HL-60 (cell line): ENCODE data around the gene DGCR8.

ENCODE experiments used
- DNase-seq, 2 experiments: peaks; one replicate each; pipeline ENCODE4 v3.0.0-alpha.2; 2010 to 2020; ENCODE audit warnings: low read depth in 1 of 2, low spot score in 1 of 2
- H3K27ac ChIP-seq: fragments of 250-450 bp; sonication (Bioruptor Pico); replicated peaks from 2 replicates; pipeline ENCODE4 v1.5.1; 2020; ENCODE audit warnings: mild to moderate bottlenecking, moderate library complexity
- H3K27me3 ChIP-seq: fragments of 250-450 bp; sonication (Bioruptor Pico); 2 replicates; pipeline ENCODE4 v1.5.1; 2021; ENCODE audit warnings: mild to moderate bottlenecking, moderate library complexity; ENCODE audit not compliant: insufficient read depth, poor library complexity, severe bottlenecking
- H3K4me3 ChIP-seq: replicated peaks from 2 replicates; pipeline ENCODE4 v1.5.1; 2011; ENCODE audit warnings: mild to moderate bottlenecking, control low read depth, low read length; ENCODE audit not compliant: insufficient read depth
- GABPA ChIP-seq: IDR thresholded peaks from 2 replicates; pipeline ENCODE4 v1.6.1; 2012; ENCODE audit warnings: low read depth
- POLR2AphosphoS5 ChIP-seq: IDR thresholded peaks from 2 replicates; pipeline ENCODE4 v1.6.1; 2012; ENCODE audit warnings: low read depth
- REST ChIP-seq: IDR thresholded peaks from 2 replicates; pipeline ENCODE4 v1.6.1; 2012; ENCODE audit warnings: low read depth; ENCODE audit not compliant: insufficient replicate concordance
- SPI1 ChIP-seq: IDR thresholded peaks from 2 replicates; pipeline ENCODE4 v1.6.1; 2012; ENCODE audit warnings: low read depth, mild to moderate bottlenecking, borderline replicate concordance
- TF ChIP-seq, protein P1 (sequence below): IDR thresholded peaks from one replicate; pipeline ENCODE4 v1.5.1; 2011; ENCODE audit warnings: low read length, control low read depth, inconsistent platforms; ENCODE audit not compliant: insufficient read depth

The DGCR8 gene

DNA sequence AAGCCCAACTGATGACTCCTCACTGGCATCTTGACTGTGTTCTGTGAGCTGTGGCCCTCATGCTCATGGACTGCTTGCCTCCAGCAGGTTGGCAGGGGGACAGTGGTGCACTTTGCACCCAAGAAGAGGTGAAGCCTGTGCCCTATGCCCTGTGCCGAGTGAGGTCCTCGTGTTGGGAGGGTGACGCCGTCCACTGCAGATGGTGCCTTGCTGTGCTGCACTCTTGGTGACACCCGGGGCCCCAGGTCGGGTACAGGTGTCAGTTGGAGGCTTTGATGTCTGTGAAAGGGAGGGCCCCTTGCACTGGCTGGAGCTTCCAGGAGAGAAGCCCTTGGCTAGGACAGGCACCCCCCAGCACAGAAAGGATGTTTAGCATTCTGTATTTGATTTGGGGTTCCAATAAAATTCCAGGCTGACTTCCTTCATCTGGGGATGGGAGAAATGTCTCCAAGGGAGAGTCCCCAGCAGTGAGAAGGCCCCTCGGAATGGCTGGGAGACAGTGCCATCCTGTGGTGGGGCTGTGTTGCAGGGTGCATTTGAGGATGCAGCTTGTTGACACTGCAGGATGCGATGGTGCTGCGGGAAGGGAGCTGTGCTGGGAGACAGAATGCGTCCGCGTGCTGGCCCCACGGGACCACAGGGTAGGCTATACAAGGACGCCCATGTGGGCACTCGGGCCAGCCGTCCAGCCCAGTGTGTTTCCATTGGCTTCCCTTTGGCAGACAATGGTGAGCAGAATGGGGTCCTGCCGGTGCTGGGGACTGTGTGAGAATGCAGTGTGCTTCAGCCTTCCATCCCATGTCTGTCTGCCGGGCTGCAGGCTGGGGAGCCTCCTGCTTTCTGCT, 49.1 kb downstream of the DGCR8 start:
- TF ChIP-seq REST (no peak), SPI1 (no peak), GABPA (no peak), POLR2AphosphoS5 (peak; percentile 12; the same call in 1 of the 2 replicates)
- TF ChIP-seq, protein P1, sequence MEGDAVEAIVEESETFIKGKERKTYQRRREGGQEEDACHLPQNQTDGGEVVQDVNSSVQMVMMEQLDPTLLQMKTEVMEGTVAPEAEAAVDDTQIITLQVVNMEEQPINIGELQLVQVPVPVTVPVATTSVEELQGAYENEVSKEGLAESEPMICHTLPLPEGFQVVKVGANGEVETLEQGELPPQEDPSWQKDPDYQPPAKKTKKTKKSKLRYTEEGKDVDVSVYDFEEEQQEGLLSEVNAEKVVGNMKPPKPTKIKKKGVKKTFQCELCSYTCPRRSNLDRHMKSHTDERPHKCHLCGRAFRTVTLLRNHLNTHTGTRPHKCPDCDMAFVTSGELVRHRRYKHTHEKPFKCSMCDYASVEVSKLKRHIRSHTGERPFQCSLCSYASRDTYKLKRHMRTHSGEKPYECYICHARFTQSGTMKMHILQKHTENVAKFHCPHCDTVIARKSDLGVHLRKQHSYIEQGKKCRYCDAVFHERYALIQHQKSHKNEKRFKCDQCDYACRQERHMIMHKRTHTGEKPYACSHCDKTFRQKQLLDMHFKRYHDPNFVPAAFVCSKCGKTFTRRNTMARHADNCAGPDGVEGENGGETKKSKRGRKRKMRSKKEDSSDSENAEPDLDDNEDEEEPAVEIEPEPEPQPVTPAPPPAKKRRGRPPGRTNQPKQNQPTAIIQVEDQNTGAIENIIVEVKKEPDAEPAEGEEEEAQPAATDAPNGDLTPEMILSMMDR: peak; percentile 61
- Histone ChIP-seq H3K27ac (no peak overlapping the region), H3K27me3 (peaks cover 21% of the 10 kb centered on the region), H3K4me3 (no peak overlapping the region)
- DNase-seq: peak in 1 of 2 experiments; percentile 50

DNA sequence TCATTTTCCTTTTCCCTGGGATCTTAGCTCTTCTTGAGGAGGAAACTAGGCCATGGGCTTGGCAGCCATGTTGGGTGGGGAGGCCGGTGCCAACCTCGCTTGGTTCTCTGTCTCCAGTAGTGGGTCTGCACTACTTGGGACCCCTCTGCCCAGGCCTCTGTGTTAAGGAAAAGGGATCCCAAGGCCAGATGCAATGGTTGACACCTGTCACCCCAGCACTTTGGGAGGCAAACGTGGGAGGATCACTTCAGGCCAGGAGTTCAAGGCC, 49.6 kb downstream of the DGCR8 start:
- Histone ChIP-seq H3K4me3 (no peak overlapping the region), H3K27me3 (peaks cover 21% of the 10 kb centered on the region), H3K27ac (no peak overlapping the region)
- no peak for TF ChIP-seq GABPA
- TF ChIP-seq, protein P1: no peak
- TF ChIP-seq SPI1: no peak
- TF ChIP-seq REST: no peak
- no peak for TF ChIP-seq POLR2AphosphoS5
- DNase-seq: no peak

- TF ChIP-seq SPI1 (no peak), POLR2AphosphoS5 (no peak), GABPA (no peak), REST (no peak)
- TF ChIP-seq, protein P1: no peak
- no peak for DNase-seq
- Histone ChIP-seq H3K27ac (no peak overlapping the region), H3K4me3 (no peak overlapping the region), H3K27me3 (peaks cover 21% of the 10 kb centered on the region)
Measured at GRCh38 chr22:20130319-20130718, 50.3 kb downstream of the DGCR8 start.
